Activated CD4-positive, alpha-beta T cell treated with anti-CD3 and anti-CD28 coated beads for 4 hours (primary cell): ENCODE data around the gene FSTL4.
"Not testable (repeated sequence)": the region's sequence is repeated elsewhere in the genome, so short reads cannot be mapped to it uniquely, and the experiment has no call there.

Experiments
- DNase-seq, 2 donors: peaks; one replicate each; pipeline ENCODE4 v3.0.0-alpha.2; 2020

Gene FSTL4

GRCh38 chr5:133233616-133234015, 378.7 kb downstream of the FSTL4 start:
- DNase-seq: no peak

- DNase-seq: no peak
These were observed 379.4 kb downstream of the FSTL4 start for GRCh38 chr5:133232911-133233310.

DNA sequence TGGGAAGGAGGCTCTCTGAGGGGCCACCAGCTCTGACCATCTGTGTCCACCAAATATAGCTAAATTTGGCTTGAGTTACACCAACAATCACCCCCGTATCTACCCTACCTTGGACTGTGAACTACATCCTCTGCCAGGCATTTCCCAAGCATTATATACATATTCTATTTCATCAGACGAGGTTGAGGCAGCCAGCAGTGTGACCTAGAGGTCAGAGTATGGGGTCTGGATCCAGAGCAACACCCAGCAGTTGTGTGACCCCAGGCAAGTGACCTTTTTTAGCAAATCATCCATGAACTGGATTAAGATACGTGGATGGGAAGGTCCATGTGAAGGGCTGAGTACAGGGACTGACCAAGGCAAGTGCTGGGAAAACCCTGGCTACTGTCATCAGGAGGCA, 379.9 kb downstream of the FSTL4 start:
- no peak for DNase-seq

DNA sequence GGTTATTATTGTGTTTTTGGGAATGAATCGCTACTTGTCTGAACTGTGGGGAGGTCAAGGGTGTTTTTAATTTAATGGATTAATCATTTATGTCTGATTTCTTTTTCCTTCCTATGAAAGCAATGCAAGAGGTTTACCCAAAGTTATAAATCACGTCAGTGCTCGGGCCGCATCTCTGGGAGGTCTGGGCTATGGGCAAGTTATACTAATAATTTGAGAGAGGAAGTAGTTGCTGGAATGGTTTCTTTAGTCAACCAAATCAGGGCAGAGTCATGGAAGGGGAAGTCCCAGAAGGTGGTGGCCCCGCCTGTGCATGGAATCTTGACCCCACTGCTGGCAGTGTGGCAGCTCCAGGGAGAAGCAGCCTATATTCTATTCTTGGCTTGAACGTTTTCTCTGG, 380.3 kb downstream of the FSTL4 start:
- no peak for DNase-seq

- no peak for DNase-seq
These were observed 381.3 kb downstream of the FSTL4 start for GRCh38 chr5:133230823-133231578.

GRCh38 chr5:133229931-133230664, 382.2 kb downstream of the FSTL4 start:
- no peak for DNase-seq

DNA sequence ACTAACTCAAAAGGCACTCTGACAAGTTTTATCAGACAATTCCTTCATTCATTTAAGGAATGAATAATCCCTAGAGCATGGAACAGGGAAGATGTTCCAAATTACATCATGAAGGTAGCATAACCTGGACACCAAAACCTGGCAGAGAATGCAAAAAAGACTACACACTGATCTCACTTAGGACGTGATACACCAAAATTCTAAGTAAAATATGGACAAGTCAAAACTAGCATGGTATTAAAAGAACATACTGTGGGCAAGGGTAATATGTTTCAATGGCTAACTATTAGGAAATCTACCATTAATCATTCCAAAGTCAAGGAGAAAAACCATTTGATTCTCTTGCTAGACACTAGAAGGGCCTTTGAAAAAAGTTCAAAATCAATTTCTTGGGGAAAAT, 384.0 kb downstream of the FSTL4 start:
- DNase-seq: no peak

DNA sequence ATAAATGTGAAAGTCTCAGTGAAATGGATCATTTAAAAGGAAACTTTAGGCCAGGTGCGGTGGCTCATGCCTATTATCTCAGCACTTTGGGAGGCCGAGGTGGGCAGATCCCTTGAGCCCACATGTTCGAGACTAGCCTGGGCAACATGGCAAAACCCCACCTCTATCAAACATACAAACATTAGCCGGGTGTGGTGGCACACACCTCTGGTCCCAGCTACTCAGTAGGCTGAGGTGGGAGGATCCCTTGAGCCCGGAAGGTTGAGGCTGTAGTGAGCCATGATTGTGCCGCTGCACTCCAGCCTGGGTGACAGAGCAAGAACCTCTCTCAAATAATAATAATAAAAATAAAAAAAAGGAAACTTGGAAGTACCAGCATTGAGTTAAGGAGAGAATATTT, 384.4 kb downstream of the FSTL4 start:
- no peak for DNase-seq

DNA sequence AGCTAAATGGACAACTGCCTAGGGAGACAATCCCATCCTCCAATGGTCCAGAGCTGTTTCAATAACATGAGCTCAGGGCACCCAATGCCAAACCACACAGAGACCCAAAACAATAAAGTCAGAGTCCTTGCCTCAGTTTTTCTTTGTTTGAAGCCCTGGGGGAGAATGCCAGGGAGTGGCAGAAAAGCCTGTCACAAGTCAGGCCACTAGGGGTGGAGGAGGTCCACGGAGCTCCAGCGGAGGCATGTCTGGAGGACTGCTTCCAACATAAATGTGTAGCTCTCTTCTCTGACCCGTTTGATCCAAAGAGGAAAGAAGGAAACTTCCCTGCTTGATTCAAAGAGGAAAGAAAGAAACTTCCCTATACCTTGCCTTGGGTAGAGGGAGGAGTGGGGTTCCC, 385.3 kb downstream of the FSTL4 start:
- DNase-seq: no peak

DNA sequence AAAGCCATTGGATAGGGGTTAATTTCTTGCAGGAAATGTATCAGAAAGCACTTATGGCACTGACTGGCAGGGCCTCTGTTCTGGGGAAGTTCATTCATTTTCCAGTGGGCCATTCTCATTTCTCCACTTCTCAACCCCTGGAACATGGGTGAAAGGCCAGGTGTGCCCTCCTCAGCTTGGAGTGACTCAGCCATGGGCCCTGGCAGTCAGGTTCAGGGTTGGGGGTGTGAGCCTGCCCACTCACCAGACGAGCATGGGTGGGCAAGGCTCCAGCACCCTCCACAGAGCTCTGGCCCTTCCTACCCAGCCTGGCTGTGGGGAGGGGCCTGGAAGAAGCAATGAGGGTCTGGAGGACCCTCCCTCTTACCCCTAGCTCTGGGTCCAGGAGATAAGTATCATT, 386.2 kb downstream of the FSTL4 start:
- DNase-seq: no peak

DNA sequence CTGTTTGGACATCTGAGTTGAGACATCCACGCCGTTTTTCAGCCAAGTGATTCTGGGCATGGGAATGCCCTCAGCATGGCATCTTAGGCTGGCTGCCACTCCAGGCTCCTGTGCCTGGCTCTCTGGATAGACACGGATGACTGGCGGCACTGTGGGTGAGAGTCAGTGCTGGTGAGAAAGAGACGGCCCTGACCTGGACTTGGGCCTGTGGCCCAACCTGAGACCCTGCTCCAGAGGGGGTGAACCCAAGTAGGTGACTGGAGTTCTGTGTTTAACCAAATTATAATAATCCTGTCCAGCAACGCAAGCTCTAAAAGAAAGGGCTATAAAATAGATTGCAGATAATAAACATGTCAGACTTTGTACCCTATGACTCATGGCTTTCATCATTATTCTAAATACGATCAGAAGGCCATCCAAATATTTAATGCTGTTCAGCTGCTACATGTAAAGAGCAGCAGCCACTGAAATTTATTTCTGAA, 386.6 kb downstream of the FSTL4 start:
- no peak for DNase-seq

DNA sequence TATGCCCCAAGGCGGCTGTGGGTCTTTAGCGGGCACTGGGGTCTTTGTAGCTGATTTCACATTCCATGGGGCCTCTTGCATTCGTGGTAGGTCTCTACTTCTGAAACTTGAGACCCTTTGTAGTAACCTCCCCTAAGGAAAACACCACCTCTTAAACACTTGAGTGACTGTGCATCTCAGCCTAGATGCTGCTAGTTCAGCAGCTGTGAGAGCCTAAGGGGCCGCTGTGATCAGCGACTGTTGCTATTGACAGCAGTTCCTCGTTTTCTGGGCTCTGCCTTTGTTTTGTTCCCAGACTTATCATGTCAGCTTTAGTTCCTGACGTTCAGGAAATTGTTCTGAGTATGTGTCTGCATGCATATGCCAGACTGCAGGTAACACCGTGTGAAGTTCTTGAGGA, 389.4 kb downstream of the FSTL4 start:
- DNase-seq: no peak

DNA sequence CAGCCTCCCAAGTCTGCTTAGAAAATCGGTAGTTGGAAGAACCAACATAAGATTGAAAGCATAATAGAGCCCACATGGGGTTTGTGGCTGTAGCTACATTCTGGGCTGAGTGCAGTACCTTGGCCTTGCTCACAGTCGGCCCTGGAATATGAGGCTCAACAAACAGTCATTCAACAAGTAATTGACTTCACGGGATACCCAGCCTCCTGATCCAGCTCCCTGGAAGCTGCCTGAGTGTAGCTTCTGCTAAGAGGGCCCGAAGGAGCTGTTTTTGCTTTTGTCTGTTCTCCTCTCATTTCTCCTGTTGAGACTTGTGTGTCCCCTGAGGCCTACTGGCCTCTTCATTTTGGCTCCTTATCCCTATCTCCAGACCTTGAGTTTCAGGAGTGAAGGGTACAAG, 389.8 kb downstream of the FSTL4 start:
- DNase-seq: no peak

DNA sequence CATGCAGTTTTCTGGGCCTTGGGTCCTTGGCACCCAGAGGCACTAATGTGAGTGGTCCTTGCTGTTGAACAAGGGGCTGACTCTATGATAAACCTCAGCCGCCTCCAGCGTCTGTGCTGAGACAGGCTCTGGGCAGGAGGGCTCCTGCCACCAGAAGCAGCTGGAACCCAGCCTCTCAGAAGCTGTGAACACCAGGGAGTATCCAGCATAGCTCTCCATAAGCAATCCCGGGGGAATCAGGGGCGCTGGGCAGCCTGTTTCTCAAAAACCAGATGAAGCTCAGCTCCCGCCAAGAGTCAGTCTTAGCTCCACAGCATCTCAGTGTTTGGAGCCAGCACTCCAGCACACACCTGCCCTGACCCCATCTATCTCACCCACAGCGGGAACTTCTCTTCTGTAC, 390.3 kb downstream of the FSTL4 start:
- DNase-seq: no peak

- DNase-seq: no peak
These were observed 391.3 kb downstream of the FSTL4 start for GRCh38 chr5:133220851-133221674.

DNA sequence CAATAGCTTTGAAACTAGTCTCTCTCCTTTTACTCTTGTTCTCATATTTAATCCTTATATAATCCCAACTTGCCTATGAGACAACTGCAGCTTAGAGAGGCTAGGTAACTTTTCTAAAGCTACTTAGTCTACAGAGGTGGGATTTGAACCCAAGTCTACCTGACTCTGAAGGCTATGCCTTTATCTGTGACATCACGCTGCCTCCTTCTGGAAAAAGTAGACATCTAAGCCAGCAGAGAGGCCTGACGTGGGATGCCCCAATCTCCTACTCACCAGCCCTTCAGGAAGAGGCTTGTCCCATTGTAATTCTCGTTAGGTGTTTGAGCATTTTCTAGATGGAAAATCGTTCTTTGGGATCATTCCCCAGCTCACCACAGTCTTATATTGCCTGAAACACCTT, 393.0 kb downstream of the FSTL4 start:
- DNase-seq: no peak

GRCh38 chr5:133216138-133216537, 396.2 kb downstream of the FSTL4 start:
- DNase-seq: not testable (repeated sequence)

DNA sequence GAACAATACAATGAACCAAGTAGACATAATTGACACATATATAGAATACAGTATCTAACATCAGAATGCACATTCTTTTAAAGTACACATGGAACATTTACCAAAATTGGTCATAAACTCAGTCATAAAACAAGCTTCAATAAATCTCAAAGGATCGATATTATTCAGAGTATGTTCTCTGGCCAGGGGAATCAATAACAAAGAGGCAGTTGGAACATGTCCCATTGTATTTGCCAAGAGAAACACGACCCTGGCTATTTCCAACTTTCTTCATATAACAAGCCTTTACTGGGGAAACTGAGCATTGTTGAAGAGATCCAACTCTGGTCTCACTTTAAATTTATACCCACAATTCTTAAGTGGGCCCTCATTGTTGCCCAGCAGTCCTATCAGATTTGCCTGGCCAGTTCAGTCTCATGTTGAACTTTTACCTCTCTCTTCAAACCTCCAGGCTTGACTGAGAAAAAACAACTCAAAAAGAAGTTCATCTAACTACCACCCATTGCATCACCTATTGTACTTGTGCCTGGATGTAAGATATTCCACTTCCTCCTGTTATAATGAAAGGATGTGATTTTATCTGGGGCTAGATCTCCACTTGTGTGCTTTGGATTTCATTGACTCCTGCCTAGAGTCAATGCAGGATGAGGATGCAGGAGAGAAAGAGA, 398.1 kb downstream of the FSTL4 start:
- DNase-seq: no peak

DNA sequence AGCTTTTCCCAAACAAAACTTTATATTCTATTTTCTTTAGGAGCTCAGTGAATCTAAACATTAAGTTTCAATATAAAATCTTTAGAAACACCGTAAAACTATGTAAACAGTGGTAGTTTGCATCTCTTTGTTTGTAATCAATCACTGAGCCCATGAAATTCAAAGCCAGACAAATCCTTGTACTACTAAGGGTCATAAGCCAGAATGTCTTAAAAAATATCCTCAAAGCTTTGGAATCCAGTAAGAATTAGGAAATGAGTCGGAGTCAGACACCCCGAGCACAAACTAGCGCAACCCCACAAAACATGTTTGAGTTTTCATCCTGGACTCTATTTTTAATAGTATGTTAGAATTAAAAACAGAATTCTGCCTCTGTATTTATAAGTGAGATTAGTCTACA, 406.7 kb downstream of the FSTL4 start:
- no peak for DNase-seq

DNA sequence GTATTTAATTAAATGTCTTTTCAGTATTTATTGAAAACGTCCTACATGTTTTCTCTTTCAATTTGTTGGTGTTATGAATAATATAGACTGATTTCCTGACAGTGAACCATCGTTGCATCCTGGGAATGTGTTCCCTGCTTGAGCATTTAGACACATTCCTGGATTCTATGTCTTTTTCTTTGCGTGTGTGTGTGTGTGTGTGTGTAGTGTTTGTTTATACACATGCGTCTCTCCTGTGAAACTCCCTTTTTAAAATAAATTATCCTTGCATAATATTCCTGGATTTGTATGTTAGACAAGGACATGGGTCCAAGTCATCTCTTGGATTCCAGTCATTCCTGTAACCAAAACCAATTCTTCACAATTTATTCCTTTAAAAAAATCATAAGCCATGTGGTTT, 407.1 kb downstream of the FSTL4 start:
- DNase-seq: no peak

GRCh38 chr5:133203317-133204305, 408.7 kb downstream of the FSTL4 start:
- no peak for DNase-seq
